SK-N-MC (cell line): ENCODE data around the gene IGSF23.

Experiments
- EZH2 ChIP-seq: fragments of 200-600 bp; sonication (generic); IDR thresholded peaks from one replicate; pipeline ENCODE4 v1.6.1; 2017; ENCODE audit warnings: antibody characterized with exemption
- POLR2AphosphoS5 ChIP-seq: IDR thresholded peaks from 2 replicates; pipeline ENCODE4 v1.6.1; 2012; ENCODE audit warnings: mild to moderate bottlenecking, low read depth, low read length, borderline replicate concordance

DNA sequence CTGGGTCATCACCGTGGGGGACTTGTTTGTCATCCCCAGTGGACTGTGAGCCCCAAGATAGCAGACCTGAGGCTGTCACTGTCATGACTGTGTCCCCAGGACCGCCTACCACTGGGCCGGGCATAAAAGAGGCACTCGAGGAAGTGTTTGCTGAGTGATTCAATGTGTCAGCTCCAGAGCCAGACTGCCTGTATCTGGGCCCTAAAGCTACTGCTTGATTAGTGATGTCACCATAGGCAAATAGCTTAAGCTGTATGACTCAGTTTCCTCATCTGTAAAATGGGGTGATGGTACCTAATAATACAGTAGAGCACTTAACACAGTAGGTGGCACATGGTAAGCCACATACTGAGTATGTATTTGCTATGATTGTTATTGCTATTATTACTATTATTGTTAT lies 46.7 kb downstream of the IGSF23 start:
- TF ChIP-seq EZH2: no peak
- no peak for TF ChIP-seq POLR2AphosphoS5
